Naive B cell (primary cell): ENCODE results near the gene DOCK3. TPM values are rescaled to one million over a fixed set of nuclear protein-coding genes. Genes with fewer than 3 reads are reported as not detected.
"Not testable (repeated sequence)": the region's sequence is repeated elsewhere in the genome, so short reads cannot be mapped to it uniquely, and the experiment has no call there.

Experiments used
- ATAC-seq, 2 donors: fragments of 150-1000 bp; cut with Tn5 transposase; 2 replicates each; pipeline ENCODE4 v1.10.0; 2021; ENCODE audit warnings: low read depth in 2 of 2, mild to moderate bottlenecking in 2 of 2, moderate library complexity in 2 of 2
- DNase-seq: peaks from one replicate; pipeline ENCODE4 v3.0.0; 2022
- H3K27ac Mint-ChIP-seq, 6 donors: one replicate each; pipeline ENCODE4 v1.8.0; 2020 to 2022; ENCODE audit warnings: mild to moderate bottlenecking in 6 of 6, mixed read lengths in 6 of 6, moderate library complexity in 5 of 6, inconsistent platforms in 2 of 6
- H3K27me3 Mint-ChIP-seq, 3 donors: one replicate each; pipeline ENCODE4 v1.8.0; 2021 to 2022; ENCODE audit warnings: mixed read lengths in 3 of 3, mild to moderate bottlenecking in 1 of 3
- H3K36me3 Mint-ChIP-seq, 2 donors: one replicate each; pipeline ENCODE4 v1.8.0; 2020 to 2022; ENCODE audit warnings: mixed read lengths in 2 of 2, inconsistent platforms in 1 of 2, mild to moderate bottlenecking in 1 of 2
- H3K4me1 Mint-ChIP-seq, 3 donors: one replicate each; pipeline ENCODE4 v1.8.0; 2020 to 2022; ENCODE audit warnings: mixed read lengths in 3 of 3, inconsistent platforms in 1 of 3, mild to moderate bottlenecking in 1 of 3, moderate library complexity in 1 of 3
- H3K4me3 Mint-ChIP-seq, 8 donors: one replicate each; pipeline ENCODE4 v1.8.0; 2020 to 2022; ENCODE audit warnings: mild to moderate bottlenecking in 8 of 8, mixed read lengths in 8 of 8, moderate library complexity in 8 of 8, inconsistent platforms in 2 of 8
- H3K9me3 Mint-ChIP-seq, 7 donors: one replicate each; pipeline ENCODE4 v1.8.0; 2020 to 2022; ENCODE audit warnings: mixed read lengths in 7 of 7, mild to moderate bottlenecking in 5 of 7, inconsistent platforms in 2 of 7, moderate library complexity in 1 of 7
- polyA plus RNA-seq, 6 donors: library from polyadenylated mRNA; unstranded; fragments of 300-500 nt; fragmentation: Illumina TruSeq; gene quantifications; one replicate each; pipeline ENCODE4 v1.2.3, GENCODE V29; 2021; ENCODE audit warnings: low read depth in 6 of 6

Gene DOCK3
- polyA plus RNA-seq, 6 donors from 2014 or later = 0.03 to 0.04 (median 0.04) TPM; not detected in 3

DNA sequence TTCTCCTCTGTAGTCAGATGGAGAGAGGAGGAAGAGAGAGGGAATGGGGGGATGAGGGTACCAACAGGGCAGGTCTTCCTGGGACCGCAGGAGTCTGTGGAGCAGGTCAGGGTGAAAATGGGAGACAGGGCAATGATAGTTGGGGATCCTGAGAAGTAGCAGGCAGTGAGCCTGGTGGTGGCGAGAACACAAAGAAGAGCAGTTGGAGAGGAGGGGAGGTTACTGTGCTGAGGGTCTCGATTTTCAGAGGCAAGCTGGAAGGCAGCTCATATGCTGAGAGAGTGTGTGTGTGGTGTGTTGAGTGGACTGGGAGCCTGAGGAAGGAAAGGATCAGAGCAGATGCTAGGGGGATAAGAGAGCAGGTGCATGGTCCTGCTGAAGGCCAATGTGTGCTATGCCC, 2.1 kb upstream of the DOCK3 start:
- no peak for ATAC-seq
- DNase-seq = no peak

DNA sequence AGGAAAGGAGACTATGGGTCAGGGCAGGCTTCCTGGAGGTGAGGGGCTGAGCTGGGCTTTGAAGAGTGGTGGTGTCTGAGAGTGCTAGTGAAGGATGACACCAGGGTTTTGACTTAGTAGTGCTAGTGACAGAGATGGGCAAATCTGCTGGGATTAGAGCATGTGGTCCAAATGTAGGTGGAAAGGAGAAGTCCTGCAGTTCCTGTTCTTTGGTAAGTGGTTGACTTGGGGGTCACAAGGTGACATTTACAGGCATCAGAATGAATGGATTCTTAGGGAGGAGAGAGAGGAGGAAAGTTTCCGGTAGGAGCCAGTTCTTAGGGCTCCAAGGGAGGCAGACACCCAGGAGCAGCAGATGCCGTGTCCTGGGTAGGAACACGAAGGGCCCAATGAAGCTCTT, 796 bp upstream of the DOCK3 start:
- no peaks in the 10 kb centered on the region for H3K9me3 Mint-ChIP-seq
- H3K4me1 Mint-ChIP-seq = peaks cover 4 to 7% (median 6%) of the 10 kb centered on the region in 3 donors
- no peaks in the 10 kb centered on the region for H3K36me3 Mint-ChIP-seq
- no peak for DNase-seq
- no peak overlapping the region for H3K27ac Mint-ChIP-seq
- peaks cover 34 to 53% (median 42%) of the 10 kb centered on the region in 3 donors for H3K27me3 Mint-ChIP-seq
- no peak for ATAC-seq
- H3K4me3 Mint-ChIP-seq = peak overlapping the region; percentile 61 to 85 (median 74)

More for the DNA sequence above, 2.1 kb upstream of the DOCK3 start:
- Mint-ChIP-seq H3K9me3 (no peaks in the 10 kb centered on the region), H3K4me3 (peak overlapping the region in 2 of 8 donors; percentile 48 to 70), H3K27ac (no peak overlapping the region), H3K27me3 (peaks cover 28 to 45% (median 33%) of the 10 kb centered on the region in 3 donors), H3K4me1 (peaks cover 4 to 7% (median 6%) of the 10 kb centered on the region in 3 donors), H3K36me3 (no peaks in the 10 kb centered on the region)

DNA sequence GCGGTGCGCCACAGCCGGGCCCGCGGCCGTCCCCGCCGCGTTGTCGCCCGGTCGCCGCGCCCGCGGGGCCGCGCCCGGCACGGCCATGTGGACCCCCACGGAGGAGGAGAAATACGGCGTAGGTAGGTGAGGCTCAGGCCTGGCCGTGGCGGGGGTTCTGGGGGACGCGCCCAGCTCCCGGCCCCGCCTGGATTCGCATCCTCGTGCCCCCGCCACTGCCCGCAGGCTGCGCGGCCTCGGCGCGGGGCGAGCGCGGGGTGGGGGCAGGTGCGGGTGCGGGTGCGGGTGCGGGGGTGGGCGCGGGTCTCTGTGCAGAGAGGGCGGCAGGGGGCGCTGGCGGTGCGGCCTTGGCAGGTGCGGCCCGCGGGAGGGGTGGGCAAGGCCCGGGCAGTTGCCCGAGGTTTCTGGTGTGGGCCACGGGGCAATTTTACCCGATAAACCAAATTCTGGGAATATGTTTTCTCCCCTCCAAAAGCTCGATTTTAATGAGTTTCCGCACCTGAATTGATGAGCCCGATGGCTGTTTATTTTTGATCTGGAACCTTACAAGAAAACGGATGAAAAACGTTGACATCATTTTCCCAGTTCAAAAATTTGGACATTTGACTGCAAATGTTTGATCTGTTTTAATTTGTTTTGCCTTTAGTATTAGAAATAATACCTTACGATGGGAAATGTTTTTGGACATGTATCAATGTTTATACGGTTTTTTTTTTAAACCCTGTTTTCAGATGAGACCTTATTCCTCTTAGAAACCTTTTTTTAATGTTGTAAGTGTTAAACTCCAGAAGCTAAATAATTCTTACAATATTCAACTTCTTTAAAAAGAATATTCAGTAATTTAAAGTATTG, 678 bp downstream of the DOCK3 start:
- Mint-ChIP-seq H3K9me3 (no peaks in the 10 kb centered on the region), H3K27me3 (peaks cover 42 to 53% (median 42%) of the 10 kb centered on the region in 3 donors), H3K36me3 (no peaks in the 10 kb centered on the region), H3K4me1 (peaks cover 4 to 7% (median 6%) of the 10 kb centered on the region in 3 donors), H3K27ac (peak overlapping the region in 1 of 6 donors; percentile 64), H3K4me3 (peak overlapping the region; percentile 65 to 85 (median 76))
- ATAC-seq (peak; percentile 62), DNase-seq (peak; percentile 18)

DNA sequence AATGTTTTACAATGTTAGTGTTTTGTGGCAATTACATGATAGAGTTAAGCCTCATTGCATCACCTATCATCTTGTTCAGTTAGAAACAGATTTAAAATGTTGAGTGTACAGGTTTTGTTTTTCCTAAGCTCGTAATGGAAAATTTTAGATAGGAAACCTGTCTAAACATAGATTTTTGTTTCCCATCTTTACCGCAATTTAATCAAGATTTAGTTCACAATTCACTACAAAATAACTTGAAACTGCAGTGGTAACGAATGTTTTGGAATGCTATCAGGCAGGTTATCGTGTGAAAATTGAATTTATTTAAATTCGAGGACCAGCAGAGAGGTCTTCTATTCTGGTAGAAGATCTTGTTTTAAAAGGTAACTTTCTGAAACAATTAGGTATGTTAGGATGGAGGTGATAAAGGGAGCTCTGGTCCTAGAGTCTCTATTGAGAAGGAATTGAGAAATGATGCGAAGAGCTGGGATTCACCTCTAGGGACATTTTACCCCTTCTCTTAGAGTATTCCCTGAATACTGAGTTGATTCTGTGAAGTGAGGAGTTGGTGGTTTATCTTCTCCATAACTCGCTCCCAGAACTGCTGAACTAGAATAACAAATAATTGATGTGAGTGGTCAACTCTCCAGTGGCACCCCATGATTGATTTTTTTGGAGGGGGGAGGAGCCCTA, 1.4 kb downstream of the DOCK3 start:
- Mint-ChIP-seq H3K9me3 (no peaks in the 10 kb centered on the region), H3K4me3 (peak overlapping the region in 5 of 8 donors; percentile 26 to 85 (median 81)), H3K4me1 (peaks cover 4 to 7% (median 6%) of the 10 kb centered on the region in 3 donors), H3K27me3 (peaks cover 43 to 56% (median 49%) of the 10 kb centered on the region in 3 donors), H3K27ac (no peak overlapping the region), H3K36me3 (no peaks in the 10 kb centered on the region)
- ATAC-seq (no peak), DNase-seq (no peak)

DNA sequence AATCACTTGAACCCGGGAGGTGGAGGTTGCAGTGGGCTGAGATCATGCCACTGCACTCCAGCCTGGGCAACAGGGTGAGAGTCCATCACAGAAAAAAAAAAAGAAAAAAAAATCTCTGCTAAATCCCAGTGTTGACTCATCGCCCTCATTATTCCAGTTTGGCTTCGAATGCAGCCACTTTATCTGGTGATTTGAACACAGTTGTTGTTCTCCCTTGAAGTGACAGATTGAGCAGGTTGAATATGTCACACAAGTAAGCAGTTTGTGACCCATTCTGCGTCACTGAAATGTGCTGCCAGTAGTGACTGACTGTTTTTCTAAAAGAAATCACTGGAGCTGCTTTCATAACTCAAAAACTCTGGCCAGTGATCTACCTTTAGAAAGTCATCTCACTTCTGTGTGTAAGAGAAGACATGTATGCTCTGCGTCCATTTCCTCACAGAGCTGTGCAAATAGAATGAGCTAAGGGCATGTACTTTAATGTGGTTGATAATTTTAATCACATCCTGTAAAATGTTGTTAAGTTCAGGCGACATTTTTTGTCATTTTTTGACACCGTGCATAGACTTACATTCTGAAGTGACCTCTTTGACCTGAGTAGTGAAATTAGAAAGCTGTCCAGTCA, 12.5 kb downstream of the DOCK3 start:
- Mint-ChIP-seq H3K4me3 (no peak overlapping the region), H3K27me3 (peaks cover 33 to 43% (median 34%) of the 10 kb centered on the region in 3 donors), H3K27ac (no peak overlapping the region), H3K36me3 (no peaks in the 10 kb centered on the region), H3K4me1 (no peaks in the 10 kb centered on the region), H3K9me3 (no peaks in the 10 kb centered on the region)
- no peak for ATAC-seq
- DNase-seq = no peak

DNA sequence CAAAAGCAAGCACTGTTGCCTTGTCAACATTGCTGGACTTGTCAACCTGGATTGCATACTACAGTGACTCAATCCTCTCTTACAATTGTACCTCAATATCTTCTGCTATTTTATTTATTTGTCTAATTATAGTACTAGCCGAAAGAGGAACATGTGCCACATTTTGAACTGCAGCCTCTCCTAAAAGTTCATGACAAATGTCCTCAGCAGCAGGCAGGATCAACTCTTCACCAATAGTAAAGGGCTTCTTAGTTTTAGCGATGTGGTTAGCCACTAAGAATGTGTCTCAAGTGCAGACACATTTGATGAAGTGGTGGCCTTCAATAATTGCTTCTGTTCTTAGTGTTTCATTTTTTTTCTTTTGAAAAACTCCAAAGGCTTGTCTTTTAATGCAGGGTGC, 13.2 kb downstream of the DOCK3 start:
- ATAC-seq = no peak
- DNase-seq = no peak
- no peak overlapping the region for H3K27ac Mint-ChIP-seq
- peaks cover 32 to 39% (median 33%) of the 10 kb centered on the region in 3 donors for H3K27me3 Mint-ChIP-seq
- H3K36me3 Mint-ChIP-seq = no peaks in the 10 kb centered on the region
- no peak overlapping the region for H3K4me3 Mint-ChIP-seq
- H3K9me3 Mint-ChIP-seq = no peaks in the 10 kb centered on the region
- H3K4me1 Mint-ChIP-seq = no peaks in the 10 kb centered on the region

DNA sequence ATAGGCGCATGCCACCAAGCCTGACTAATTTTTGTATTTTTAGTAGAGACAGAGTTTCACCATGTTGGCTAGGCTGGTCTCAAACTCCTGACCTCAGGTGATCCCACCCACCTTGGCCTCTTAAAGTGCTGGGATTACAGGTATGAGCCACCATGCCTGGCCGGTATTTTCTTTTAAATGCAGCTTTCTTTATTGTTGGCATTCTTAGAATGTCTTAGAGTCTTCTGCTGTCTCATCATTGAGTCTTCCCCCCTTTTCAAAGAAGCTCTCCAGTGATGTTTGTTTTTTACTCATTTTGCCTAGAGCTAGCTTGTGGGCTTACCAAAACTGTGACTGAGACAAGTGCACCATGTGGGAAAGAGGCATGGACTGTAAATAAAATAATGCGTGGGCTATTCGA, 13.9 kb downstream of the DOCK3 start:
- peaks cover 28 to 32% (median 32%) of the 10 kb centered on the region in 3 donors for H3K27me3 Mint-ChIP-seq
- H3K4me3 Mint-ChIP-seq, H3K36me3 Mint-ChIP-seq, DNase-seq, H3K27ac Mint-ChIP-seq, ATAC-seq, H3K9me3 Mint-ChIP-seq, H3K4me1 Mint-ChIP-seq: not testable (repeated sequence)

DNA sequence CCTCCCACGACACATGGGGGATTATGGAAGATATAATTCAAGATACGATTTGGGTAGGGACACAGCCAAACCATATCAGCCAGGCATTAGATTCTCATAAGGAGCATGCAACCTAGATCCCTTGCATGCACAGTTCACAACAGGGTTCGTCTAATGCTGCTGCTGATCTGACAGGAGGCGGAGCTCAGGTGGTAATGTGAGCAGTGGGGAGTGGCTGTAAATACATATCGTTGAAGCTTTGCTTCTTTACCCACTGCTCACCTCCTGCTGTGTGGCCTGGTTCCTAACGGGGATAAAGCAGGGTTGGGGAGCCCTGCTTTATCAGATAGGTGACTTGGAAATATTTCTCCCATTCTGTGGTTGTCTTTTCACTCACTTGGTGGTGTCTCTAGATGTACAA, 14.8 kb downstream of the DOCK3 start:
- peaks cover 21 to 26% (median 25%) of the 10 kb centered on the region in 3 donors for H3K27me3 Mint-ChIP-seq
- H3K4me1 Mint-ChIP-seq = no peaks in the 10 kb centered on the region
- no peak overlapping the region for H3K4me3 Mint-ChIP-seq
- ATAC-seq (no peak), DNase-seq (no peak)
- no peak overlapping the region for H3K27ac Mint-ChIP-seq
- H3K36me3 Mint-ChIP-seq = no peaks in the 10 kb centered on the region
- peaks cover 0 to 3% (median 0%) of the 10 kb centered on the region in 7 donors for H3K9me3 Mint-ChIP-seq

DNA sequence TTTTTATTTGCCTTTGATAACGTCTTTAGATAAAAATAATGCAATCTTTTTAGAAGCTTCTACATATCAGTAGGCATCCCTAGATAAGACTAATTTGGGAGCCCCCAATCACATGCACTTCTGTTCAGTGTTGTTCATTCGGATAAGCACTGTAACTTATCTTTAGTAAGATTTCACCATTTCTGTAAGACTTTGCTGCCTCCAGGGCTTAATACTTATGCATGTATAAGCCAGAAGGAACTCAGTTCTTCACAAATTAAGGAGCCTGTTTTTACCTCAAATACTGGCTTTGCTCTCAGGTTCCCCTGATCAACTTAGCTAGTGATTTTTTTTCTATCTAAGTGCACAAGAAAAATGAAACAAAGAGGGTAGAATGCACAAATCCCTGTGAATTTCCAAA, 20.3 kb downstream of the DOCK3 start:
- Mint-ChIP-seq H3K4me1 (no peaks in the 10 kb centered on the region), H3K27me3 (peaks cover 4 to 8% (median 6%) of the 10 kb centered on the region in 3 donors), H3K9me3 (peaks cover 5 to 37% (median 12%) of the 10 kb centered on the region in 7 donors), H3K4me3 (no peak overlapping the region), H3K27ac (no peak overlapping the region), H3K36me3 (peaks cover 0 to 19% of the 10 kb centered on the region in 2 donors)
- ATAC-seq (no peak), DNase-seq (no peak)

DNA sequence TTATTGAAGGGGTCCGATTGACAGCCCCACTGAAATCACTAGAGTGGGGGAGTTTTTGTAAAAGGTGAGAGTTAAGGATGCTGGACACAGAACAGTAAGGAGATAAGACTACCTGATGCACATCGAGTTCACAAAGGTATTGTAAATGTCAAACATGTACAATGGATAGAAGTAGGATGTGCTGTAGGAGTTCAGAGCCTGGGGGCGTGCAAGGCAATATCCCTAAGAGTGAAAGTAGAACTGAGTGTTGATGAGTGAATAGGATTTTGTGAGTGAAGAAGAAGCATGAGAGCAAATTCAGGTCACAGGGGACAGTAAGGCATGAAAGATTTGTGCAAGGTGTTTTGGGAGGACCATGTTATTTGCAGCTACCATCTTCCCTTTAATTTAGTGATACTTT, 21.5 kb downstream of the DOCK3 start:
- H3K27me3 Mint-ChIP-seq = peaks cover 1 to 10% (median 4%) of the 10 kb centered on the region in 3 donors
- ATAC-seq = no peak
- H3K4me1 Mint-ChIP-seq = no peaks in the 10 kb centered on the region
- H3K9me3 Mint-ChIP-seq = peaks cover 5 to 44% (median 13%) of the 10 kb centered on the region in 7 donors
- peaks cover 0 to 19% of the 10 kb centered on the region in 2 donors for H3K36me3 Mint-ChIP-seq
- no peak overlapping the region for H3K4me3 Mint-ChIP-seq
- DNase-seq = no peak
- H3K27ac Mint-ChIP-seq = no peak overlapping the region

DNA sequence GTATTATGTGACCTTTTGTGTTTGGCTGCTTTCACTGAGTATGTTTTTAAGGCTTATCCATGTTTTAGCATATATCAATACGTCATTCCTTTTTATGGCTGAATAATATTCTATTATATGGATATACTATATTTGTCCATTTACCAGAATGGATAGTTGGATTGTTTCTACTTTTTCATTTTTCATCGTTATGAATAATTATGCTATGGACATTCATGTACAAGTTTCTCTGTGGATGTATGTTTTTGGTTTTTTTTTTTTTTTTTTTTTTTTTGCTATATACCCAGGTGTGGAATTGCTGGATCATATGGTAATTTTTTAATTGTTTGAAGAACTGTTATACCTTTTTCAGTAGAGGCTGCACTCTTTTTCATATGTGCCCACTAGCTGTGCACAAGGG, 23.5 kb downstream of the DOCK3 start:
- DNase-seq (no peak), ATAC-seq (no peak)
- H3K27me3 Mint-ChIP-seq = peaks cover 8 to 27% (median 21%) of the 10 kb centered on the region in 3 donors
- H3K9me3 Mint-ChIP-seq = peaks cover 11 to 63% (median 24%) of the 10 kb centered on the region in 7 donors
- no peak overlapping the region for H3K27ac Mint-ChIP-seq
- no peak overlapping the region for H3K4me3 Mint-ChIP-seq
- no peaks in the 10 kb centered on the region for H3K4me1 Mint-ChIP-seq
- peaks cover 0 to 19% of the 10 kb centered on the region in 2 donors for H3K36me3 Mint-ChIP-seq

DNA sequence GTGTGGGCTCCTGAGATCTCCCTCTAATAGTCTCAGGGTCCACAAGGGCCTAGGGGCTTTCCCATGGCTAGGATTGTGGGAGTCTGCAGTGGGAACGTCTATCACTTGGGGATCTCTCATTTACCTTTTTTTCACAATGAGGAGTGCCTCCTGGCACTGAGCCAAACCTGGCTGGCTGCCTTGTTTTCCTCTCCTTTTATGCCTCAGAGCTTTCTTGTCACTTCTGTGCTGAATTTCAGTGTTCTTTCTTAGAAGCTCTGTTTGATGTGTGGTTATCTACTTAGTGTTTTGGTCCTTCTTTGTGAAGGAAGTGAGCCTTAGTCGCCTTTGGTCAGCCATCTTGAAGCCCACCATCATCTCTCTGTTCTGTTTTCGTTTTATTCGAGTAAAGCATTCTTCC, 33.9 kb downstream of the DOCK3 start:
- Mint-ChIP-seq H3K27ac (no peak overlapping the region), H3K9me3 (peaks cover 3 to 20% (median 5%) of the 10 kb centered on the region in 7 donors), H3K36me3 (peaks cover 0 to 15% of the 10 kb centered on the region in 2 donors), H3K4me3 (no peak overlapping the region), H3K4me1 (no peaks in the 10 kb centered on the region), H3K27me3 (peaks cover 7 to 49% (median 9%) of the 10 kb centered on the region in 3 donors)
- DNase-seq (no peak), ATAC-seq (no peak)

DNA sequence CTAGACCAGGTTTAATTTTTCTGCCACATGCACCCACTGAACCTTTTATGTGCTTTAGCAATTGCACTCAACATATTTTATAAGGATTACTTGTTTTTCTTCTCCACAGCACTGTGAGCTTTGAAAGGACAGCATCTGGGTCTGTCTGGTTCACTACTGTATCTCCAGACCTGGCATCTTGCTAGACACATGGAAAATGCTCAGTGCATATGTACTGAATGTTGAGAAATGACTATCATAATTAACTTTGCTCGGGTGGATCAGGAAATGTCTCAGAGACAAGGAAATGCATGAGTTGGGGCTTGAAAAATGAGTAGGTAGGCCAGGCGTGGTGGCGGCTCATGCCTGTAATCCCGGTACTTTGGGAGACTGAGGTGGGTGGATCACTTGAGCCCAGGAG, 40.2 kb downstream of the DOCK3 start:
- DNase-seq (no peak), ATAC-seq (no peak)
- Mint-ChIP-seq H3K27ac (no peak overlapping the region), H3K36me3 (no peaks in the 10 kb centered on the region), H3K9me3 (no peaks in the 10 kb centered on the region), H3K27me3 (peaks cover 0 to 11% (median 0%) of the 10 kb centered on the region in 3 donors), H3K4me1 (no peaks in the 10 kb centered on the region), H3K4me3 (no peak overlapping the region)
